GM12801 (cell line): ENCODE data around the gene PKLR.

Experiments used
- CTCF ChIP-seq: IDR thresholded peaks from one replicate; pipeline ENCODE4 v1.5.1; 2011; ENCODE audit warnings: control low read depth; ENCODE audit not compliant: insufficient read length; ENCODE audit errors: extremely low read depth

The PKLR gene

DNA sequence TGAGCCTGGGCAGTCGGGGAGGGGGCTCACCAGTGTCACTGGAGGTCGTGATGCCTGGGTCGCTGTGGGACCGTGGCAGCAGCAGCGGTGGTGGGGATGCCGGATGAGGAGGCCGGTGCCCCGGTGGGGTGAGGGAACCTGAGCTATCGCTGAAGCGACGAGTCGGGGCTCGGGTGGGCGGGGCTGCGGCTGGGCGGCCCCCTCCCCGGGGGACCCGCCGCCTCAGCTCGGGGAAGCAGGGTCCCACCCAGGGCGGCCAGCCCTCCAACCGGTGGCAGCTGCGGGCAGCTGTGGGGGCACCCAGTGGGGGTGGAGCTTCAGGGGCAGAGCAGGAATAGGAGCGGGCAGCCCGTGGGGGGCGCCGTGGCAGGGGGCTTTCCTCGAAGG lies 51.0 kb downstream of the PKLR start:
- no peak for TF ChIP-seq CTCF

- TF ChIP-seq CTCF, result no peak
Measured at GRCh38 chr1:155247667-155248553, 53.3 kb downstream of the PKLR start.

- TF ChIP-seq CTCF, result no peak
Measured at GRCh38 chr1:155245163-155245524, 56.1 kb downstream of the PKLR start.

GRCh38 chr1:155244368-155245162 lies 56.7 kb downstream of the PKLR start:
- no peak for TF ChIP-seq CTCF

DNA sequence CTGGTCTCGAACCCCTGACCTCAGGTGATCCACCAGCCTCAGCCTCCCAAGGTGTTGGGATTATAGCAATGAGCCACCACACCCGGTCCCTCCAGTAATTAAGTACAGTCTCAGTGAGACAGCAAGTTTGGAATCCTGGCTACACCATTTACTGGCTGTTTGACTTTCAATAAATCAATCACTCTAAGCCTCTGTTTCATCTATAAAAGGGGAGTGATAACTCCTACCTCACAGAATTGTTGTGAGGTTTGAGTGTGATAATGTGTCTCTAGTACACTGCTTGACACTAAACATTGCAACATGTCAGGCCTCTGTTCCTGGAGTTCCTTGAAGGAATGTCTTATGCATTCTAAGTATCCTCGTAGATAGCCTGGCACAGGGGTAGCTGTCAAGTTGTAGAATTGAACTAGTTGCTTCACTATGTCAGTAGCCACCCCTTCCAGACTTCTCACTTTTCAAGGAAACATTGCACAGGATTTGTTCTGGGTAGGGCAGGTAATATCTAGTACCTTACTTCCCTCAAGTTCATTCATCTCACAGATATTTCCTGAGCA lies 58.4 kb downstream of the PKLR start:
- no peak for TF ChIP-seq CTCF

- TF ChIP-seq CTCF, result no peak
Measured at GRCh38 chr1:155241841-155242264, 59.4 kb downstream of the PKLR start.

DNA sequence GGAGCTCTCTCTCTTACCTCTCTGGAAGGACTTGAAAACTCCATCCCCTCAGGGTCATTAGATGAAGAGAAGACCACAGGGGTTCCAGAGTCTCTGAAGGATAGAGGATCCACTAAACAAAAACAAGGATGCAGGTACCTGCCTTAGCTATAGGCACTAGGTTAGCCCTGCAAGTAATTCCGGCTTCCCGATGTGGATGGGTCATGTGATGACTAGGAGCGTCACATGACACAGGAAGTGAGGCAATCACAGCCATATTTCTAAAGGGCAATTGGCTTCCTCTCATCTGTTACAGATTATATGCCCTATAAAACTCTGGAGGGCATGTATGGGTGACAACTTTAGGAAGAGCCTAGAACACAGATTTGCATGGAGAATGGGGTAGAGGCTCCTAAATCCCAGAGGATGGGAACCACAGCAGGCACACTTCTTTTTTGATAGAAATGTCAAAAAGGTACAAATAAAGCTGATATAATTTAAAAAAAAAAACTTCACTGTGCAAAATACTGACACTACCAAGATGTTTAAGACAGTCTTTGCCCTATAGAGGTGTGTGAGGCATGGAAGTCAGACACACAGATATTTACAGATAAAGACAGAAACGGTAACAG lies 60.1 kb downstream of the PKLR start:
- no peak for TF ChIP-seq CTCF
